GM12878 (cell line): ENCODE results near the gene IL18RAP. TPM values are rescaled to one million over a fixed set of nuclear protein-coding genes. Genes with fewer than 3 reads are reported as not detected.

Experiments used
- ATAC-seq: fragments of 200-7000 bp; cut with Tn5 transposase; 3 replicates; pipeline ENCODE4 v1.9.1; 2020; ENCODE audit warnings: mild to moderate bottlenecking, moderate library complexity
- BruUV-seq: library from RNA; stranded (reverse); fragments of 400-500 nt; replicated peaks from 2 replicates; lab custom pipeline; 2021; lab: Mats Ljungman, UMichigan
- CTCF ChIA-PET: fragments of 300-600 bp; sonication (Branson Sonifier 250); formaldehyde crosslinking; extraction: SDS; loops from one replicate; lab custom pipeline; 2021; ENCODE audit warnings: inconsistent platforms; lab: Yijun Ruan, JAX
- POLR2A ChIA-PET: fragments of 350-600 bp; formaldehyde crosslinking; extraction: SDS; loops from one replicate; lab custom pipeline; 2021; ENCODE audit warnings: inconsistent platforms; lab: Charles Lee
- RAD21 ChIA-PET: fragments of 300-600 bp; sonication (Branson Sonifier 250); formaldehyde crosslinking; loops from one replicate; lab custom pipeline; 2023; ENCODE audit warnings: antibody characterized with exemption; ENCODE audit not compliant: unreplicated experiment; lab: Charles Lee
- SMC1A ChIA-PET: fragments of 300-600 bp; sonication (Branson Sonifier 250); formaldehyde crosslinking; loops from one replicate; lab custom pipeline; 2023; ENCODE audit not compliant: unreplicated experiment, uncharacterized antibody; lab: Charles Lee
- DNase-seq: peaks from one replicate; pipeline ENCODE4 v3.0.0-alpha.2; 2011; ENCODE audit warnings: low read depth, low spot score
- FAIRE-seq: peaks from 3 replicates; lab custom pipeline; 2011; peaks lifted over from hg19 to GRCh38; lab: Jason Lieb, UNC
- H2AFZ ChIP-seq: 2 replicates; pipeline ENCODE4 v1.6.0; 2011; ENCODE audit warnings: low read depth, low read length, control low read depth; ENCODE audit not compliant: control insufficient read depth
- H3K27ac ChIP-seq: 2 replicates; pipeline ENCODE4 v1.5.1; 2011; ENCODE audit warnings: control low read depth; ENCODE audit not compliant: control insufficient read depth, insufficient read depth
- H3K27me3 ChIP-seq, 2 experiments: replicated peaks in 1 of 2; 2 replicates each; pipeline versions ENCODE4 v1.6.0 to v1.6.1; 2011; ENCODE audit warnings: low read length in 1 of 2; ENCODE audit not compliant: control insufficient read depth in 2 of 2, insufficient read depth in 2 of 2
- H3K36me3 ChIP-seq, 2 experiments: 2 replicates each; pipeline ENCODE4 v1.5.1; 2011; ENCODE audit warnings: low read length in 1 of 2; ENCODE audit not compliant: control insufficient read depth in 2 of 2, insufficient read depth in 2 of 2
- H3K4me1 ChIP-seq: 2 replicates; pipeline ENCODE4 v1.6.1; 2011; ENCODE audit warnings: mild to moderate bottlenecking, low read length, moderate library complexity, mixed read lengths; ENCODE audit not compliant: control insufficient read depth, insufficient read depth
- H3K4me2 ChIP-seq: 2 replicates; pipeline ENCODE4 v1.6.0; 2011; ENCODE audit warnings: control low read depth; ENCODE audit not compliant: control insufficient read depth, insufficient read depth
- H3K4me3 ChIP-seq: fragments of 200-600 bp; sonication (generic); 2 replicates; pipeline ENCODE4 v1.5.1; 2016
- H3K79me2 ChIP-seq: 2 replicates; pipeline ENCODE4 v1.6.0; 2011; ENCODE audit warnings: low read length; ENCODE audit not compliant: control insufficient read depth, insufficient read depth
- H3K9ac ChIP-seq: 2 replicates; pipeline ENCODE4 v1.8.0; 2011; ENCODE audit warnings: low read length, control low read depth, mixed read lengths; ENCODE audit not compliant: control insufficient read depth, insufficient read depth
- H3K9me3 ChIP-seq: replicated peaks from 3 replicates; pipeline ENCODE4 v1.5.1; 2011; ENCODE audit warnings: mild to moderate bottlenecking, low read length; ENCODE audit not compliant: control insufficient read depth, insufficient read depth
- H4K20me1 ChIP-seq: 2 replicates; pipeline ENCODE4 v1.6.0; 2011; ENCODE audit not compliant: control insufficient read depth, insufficient read depth
- ATF3 ChIP-seq: IDR thresholded peaks from 2 replicates; pipeline ENCODE4 v1.6.1; 2011; ENCODE audit warnings: low read depth, mild to moderate bottlenecking, low read length, moderate library complexity, borderline replicate concordance; ENCODE audit errors: extremely low read depth
- CHD4 ChIP-seq: fragments of 200-600 bp; sonication (generic); IDR thresholded peaks from 2 replicates; pipeline ENCODE4 v1.6.1; 2016; ENCODE audit warnings: mild to moderate bottlenecking
- E2F4 ChIP-seq: IDR thresholded peaks from 2 replicates; pipeline ENCODE4 v1.6.1; 2012; ENCODE audit warnings: low read depth, low read length, improper control_type of control experiment
- EED ChIP-seq: sonication (generic); IDR thresholded peaks from 2 replicates; pipeline ENCODE4 v1.6.1; 2016; ENCODE audit warnings: antibody characterized with exemption, low read depth
- GATAD2B ChIP-seq: fragments of 450-650 bp; conservative IDR thresholded peaks from 2 replicates; pipeline ENCODE4 v1.6.1; 2017; ENCODE audit warnings: low read depth, mild to moderate bottlenecking, moderate library complexity
- HDGF ChIP-seq: fragments of 450-650 bp; IDR thresholded peaks from 2 replicates; pipeline ENCODE4 v1.6.1; 2016; ENCODE audit warnings: antibody characterized with exemption
- HSF1 ChIP-seq: fragments of 150-350 bp; IDR thresholded peaks from 2 replicates; pipeline ENCODE4 v1.6.1; 2014; ENCODE audit warnings: mild to moderate bottlenecking, low read depth, low read length
- IKZF1 ChIP-seq: fragments of 450-650 bp; conservative IDR thresholded peaks from 2 replicates; pipeline ENCODE4 v1.6.1; 2017; ENCODE audit warnings: antibody characterized with exemption, mild to moderate bottlenecking
- IRF5 ChIP-seq: fragments of 450-650 bp; IDR thresholded peaks from 2 replicates; pipeline ENCODE4 v1.6.1; 2017; ENCODE audit warnings: borderline replicate concordance
- MYB ChIP-seq: fragments of 150-350 bp; IDR thresholded peaks from 2 replicates; pipeline ENCODE4 v1.6.1; 2014; ENCODE audit warnings: mild to moderate bottlenecking, low read depth, low read length, borderline replicate concordance
- NFXL1 ChIP-seq: fragments of 450-650 bp; IDR thresholded peaks from 2 replicates; pipeline ENCODE4 v1.6.1; 2017; ENCODE audit warnings: antibody characterized with exemption, mild to moderate bottlenecking, borderline replicate concordance
- PAX5 ChIP-seq: IDR thresholded peaks from 2 replicates; pipeline ENCODE4 v1.6.1; 2011; ENCODE audit warnings: low read depth, low read length, borderline replicate concordance
- RAD21 ChIP-seq: IDR thresholded peaks from 2 replicates; pipeline ENCODE4 v1.6.1; 2011; ENCODE audit warnings: mild to moderate bottlenecking, low read depth, low read length, moderate library complexity; ENCODE audit not compliant: insufficient read depth
- RUNX3 ChIP-seq: IDR thresholded peaks from 2 replicates; pipeline ENCODE4 v1.6.1; 2012; ENCODE audit warnings: low read length, inconsistent platforms
- SPI1 ChIP-seq: IDR thresholded peaks from 2 replicates; pipeline ENCODE4 v1.6.1; 2011; ENCODE audit warnings: low read depth, mild to moderate bottlenecking, low read length, moderate library complexity, borderline replicate concordance; ENCODE audit not compliant: insufficient read depth
- SUZ12 ChIP-seq: fragments of 200-600 bp; sonication (generic); IDR thresholded peaks from one replicate; pipeline ENCODE4 v1.6.1; 2018; ENCODE audit warnings: antibody characterized with exemption, mild to moderate bottlenecking; ENCODE audit not compliant: unreplicated experiment
- TAF1 ChIP-seq: IDR thresholded peaks from 2 replicates; pipeline ENCODE4 v1.6.1; 2011; ENCODE audit warnings: mild to moderate bottlenecking, low read depth, low read length, borderline replicate concordance
- TCF7 ChIP-seq: IDR thresholded peaks from 2 replicates; pipeline ENCODE4 v1.6.1; 2014; ENCODE audit warnings: antibody characterized with exemption, borderline replicate concordance
- ZNF622 ChIP-seq: fragments of 450-650 bp; IDR thresholded peaks from 2 replicates; pipeline ENCODE4 v1.6.1; 2017; ENCODE audit warnings: mild to moderate bottlenecking, inconsistent platforms
- WGBS: methylation state at CpG from one replicate; pipeline ENCODE4 v1.1.6; 2016; ENCODE audit warnings: low lambda C conversion rate; ENCODE audit not compliant: insufficient replicate concordance, insufficient coverage; ENCODE audit errors: missing lambda C conversion rate; 5-methylcytosine and 5-hydroxymethylcytosine counted together
- in situ Hi-C: fragments of 300-500 bp; cut with MboI; formaldehyde crosslinking; loops from 9 replicates; pipeline ENCODE4 v1.14.3; 2018; ENCODE audit warnings: mixed read lengths
- intact Hi-C: fragments of 100-400 bp; cut with micrococcal nuclease; formaldehyde crosslinking; loops from one replicate; pipeline ENCODE4 v1.14.2; 2022; ENCODE audit not compliant: unreplicated experiment
- polyA plus RNA-seq, 11 experiments: library from polyadenylated mRNA; depleted of rRNA in 4 of 11; unstranded in 6 of 11; stranded (reverse) in 5 of 11; fragments of >200 nt; fragmentation: Nextera tagmentation in 4 of 11; fragmentation: Illumina TruSeq in 1 of 11; extraction: Ambion mirVana in 4 of 11; extraction: Trizol in 1 of 11; gene quantifications; 1 replicate in 1 of 11; 2 replicates in 10 of 11; pipeline versions ENCODE4 v1.2.1 to v1.2.3, GENCODE V29; 2011 to 2016; ENCODE audit warnings: inconsistent platforms in 2 of 11, missing spikeins in 2 of 11, low read depth in 1 of 11
- total RNA-seq, 4 experiments: library from RNA; depleted of rRNA in 3 of 4; stranded (reverse); fragments of >200 nt in 3 of 4; fragmentation: Illumina TruSeq in 1 of 4; extraction: Trizol in 1 of 4; gene quantifications; 2 replicates each; pipeline versions ENCODE4 v1.2.1 to v1.2.3, GENCODE V29; 2013 to 2021

The IL18RAP gene
- total and polyA plus RNA-seq, 10 of the 15 experiments (the other 5 are each of a cell fraction or from before 2014, with no cell fraction given): 0.37 to 1.6 (median 0.75) TPM; not detected in 1

GRCh38 chr2:102480285-102481195, 57.6 kb downstream of the IL18RAP start (continued):
- TF ChIP-seq CHD4 (no peak), SPI1 (no peak), PAX5 (no peak), TAF1 (no peak), E2F4 (no peak), TCF7 (no peak)
- TF ChIP-seq, all 136 proteins: peak for 0

GRCh38 chr2:102481931-102482330, 59.0 kb downstream of the IL18RAP start:
- SMC1A ChIA-PET: no interaction called here
- RAD21 ChIA-PET: no interaction called here
- no peak for FAIRE-seq
- TF ChIP-seq HDGF (no peak), RUNX3 (no peak), IKZF1 (no peak), ATF3 (no peak), SUZ12 (no peak), ZNF622 (no peak), EED (no peak), RAD21 (no peak), GATAD2B (no peak), HSF1 (no peak), IRF5 (no peak), MYB (no peak), NFXL1 (no peak)

More at GRCh38 chr2:102481931-102482330, 59.0 kb downstream of the IL18RAP start:
- DNase-seq: no peak
- Histone ChIP-seq H3K36me3 (no peaks in the 10 kb centered on the region), H3K79me2 (no peaks in the 10 kb centered on the region), H3K4me2 (no peak overlapping the region), H3K27me3 (no peaks in the 10 kb centered on the region; a peak in 3 of 4 replicates), H3K4me1 (no peaks in the 10 kb centered on the region), H3K9ac (no peak overlapping the region), H3K27ac (no peak overlapping the region), H3K4me3 (no peak overlapping the region), H2AFZ (no peak overlapping the region), H4K20me1 (no peaks in the 10 kb centered on the region), H3K9me3 (no peaks in the 10 kb centered on the region; the same call in 2 of the 3 replicates)
- ChIA-PET POLR2A (no interaction called here), CTCF (no interaction called here)
- intact Hi-C loops: no loop called here
- in situ Hi-C loops: no loop called here
- 59% methylated on average over 7 of the region's 7 CpGs for WGBS
- ATAC-seq: no peak
- BruUV-seq: no TSS peak
